SK-N-MC (cell line): Measurements from ENCODE around the gene TBC1D14.

Experiments used
- EZH2 ChIP-seq: fragments of 200-600 bp; sonication (generic); IDR thresholded peaks from one replicate; pipeline ENCODE4 v1.6.1; 2017; ENCODE audit warnings: antibody characterized with exemption
- FOXP2 ChIP-seq: optimal IDR thresholded peaks from 2 replicates; pipeline ENCODE3; 2011; ENCODE audit warnings: mild to moderate bottlenecking, moderate library complexity; ENCODE audit not compliant: insufficient read depth; ENCODE audit errors: extremely low read length, control extremely low read depth
- POLR2AphosphoS5 ChIP-seq: IDR thresholded peaks from 2 replicates; pipeline ENCODE4 v1.6.1; 2012; ENCODE audit warnings: mild to moderate bottlenecking, low read depth, low read length, borderline replicate concordance

DNA sequence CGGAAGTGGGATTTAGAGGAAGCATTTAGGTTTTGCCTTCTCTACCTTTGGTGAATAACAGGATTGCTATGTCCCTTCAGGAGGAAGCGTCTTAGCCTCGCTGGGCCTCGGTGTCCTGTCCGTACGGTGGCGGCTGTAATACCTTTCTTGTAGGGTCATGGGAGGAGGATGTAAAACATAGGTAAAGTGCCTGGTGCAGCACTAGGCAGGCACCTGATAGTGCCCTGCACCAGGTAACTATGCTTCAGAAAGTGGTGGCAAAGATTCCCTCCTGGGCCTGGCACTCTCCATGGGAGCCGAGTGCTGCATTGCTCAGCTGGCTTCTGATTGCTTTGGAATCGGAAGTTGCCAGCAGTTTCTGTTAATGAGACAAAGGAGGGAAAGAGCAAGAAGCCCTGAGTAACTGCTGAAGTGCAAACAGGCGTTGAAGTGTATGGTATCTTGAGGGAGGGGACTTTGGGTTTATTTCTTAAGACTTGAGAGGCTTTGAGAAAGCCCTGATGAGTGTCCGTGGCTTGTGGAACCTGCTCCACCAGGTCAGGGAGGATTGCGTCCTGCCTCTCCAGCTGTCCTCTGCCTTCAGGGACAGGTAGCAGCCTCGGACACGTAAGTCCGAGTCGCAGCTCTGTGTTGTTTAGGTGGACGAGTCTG lies 45.8 kb downstream of the TBC1D14 start:
- TF ChIP-seq EZH2 (no peak), POLR2AphosphoS5 (no peak), FOXP2 (no peak)
